Psoas muscle (tissue), 8 donors: ENCODE measurements around the gene PIK3R6. TPM values are rescaled to one million over a fixed set of nuclear protein-coding genes. Genes with fewer than 3 reads are reported as not detected.

ENCODE experiments used
- ATAC-seq, 4 donors: fragments of 200-7000 bp; cut with Tn5 transposase; one replicate each; pipeline ENCODE4 v1.9.1; 2020; ENCODE audit warnings: moderate library complexity in 3 of 4, mild to moderate bottlenecking in 2 of 4
- DNase-seq, 2 donors: peaks; one replicate each; pipeline ENCODE4 v3.0.0-alpha.2; 2020
- H3K27ac ChIP-seq: fragments of 200-600 bp; one replicate; pipeline ENCODE4 v1.8.0; 2022
- H3K27me3 ChIP-seq, 3 donors: fragments of 200-600 bp in 1 of 3; one replicate each; pipeline versions ENCODE4 v1.6.1 to v1.8.0; 2013 to 2022; ENCODE audit warnings: low read length in 2 of 3, mild to moderate bottlenecking in 2 of 3, moderate library complexity in 1 of 3; ENCODE audit not compliant: insufficient read depth in 3 of 3
- H3K36me3 ChIP-seq, 2 donors: fragments of 200-600 bp in 1 of 2; one replicate each; pipeline versions ENCODE4 v1.6.1 to v1.8.0; 2013 to 2022; ENCODE audit warnings: low read depth in 1 of 2, mild to moderate bottlenecking in 1 of 2, moderate library complexity in 1 of 2; ENCODE audit not compliant: insufficient read depth in 1 of 2
- H3K4me1 ChIP-seq: fragments of 200-600 bp; one replicate; pipeline ENCODE4 v1.8.0; 2022
- H3K4me3 ChIP-seq: fragments of 200-600 bp; one replicate; pipeline ENCODE4 v1.8.0; 2022; ENCODE audit warnings: mild to moderate bottlenecking
- H3K9me3 ChIP-seq: fragments of 200-600 bp; one replicate; pipeline ENCODE4 v1.8.0; 2022
- CTCF ChIP-seq: fragments of 200-600 bp; IDR thresholded peaks from one replicate; pipeline ENCODE4 v1.8.0; 2022; ENCODE audit warnings: antibody characterized with exemption
- WGBS, 3 donors: extraction: QIAGEN DNeasy Blood & Tissue Kit; methylation state at CpG; one replicate each; pipeline versions ENCODE4 v1.1.6 to v1.1.7; 2013; 5-methylcytosine and 5-hydroxymethylcytosine counted together
- intact Hi-C, 2 donors: fragments of 100-400 bp; cut with DNase I; formaldehyde crosslinking; loops; one replicate each; pipeline versions ENCODE4 v1.11.0 to v1.14.2; 2022
- polyA plus RNA-seq, 3 donors: library from polyadenylated mRNA; stranded (reverse); fragments of 200-250 nt; gene quantifications; one replicate each; pipeline ENCODE4 v1.2.3, GENCODE V29; 2013
- total RNA-seq, 4 donors: library from RNA; stranded (reverse); fragmentation: NEBNext Ultra II Directional in 2 of 4; extraction: Animal tissue kit (Norgen Biotek cat#: 25700) in 2 of 4; gene quantifications; one replicate each; pipeline versions ENCODE4 v1.2.1 to v1.2.4, GENCODE V29; 2021 to 2023
- donor health status: healthy with polysubstance abuse.
- donor health status: DM: no; HTN: no; CAD: no; lungs with moderate emphysema.
- donor health status: Bipolar disorder and iron deficiency.
- donor health status: healthy.
- donor health status: DM: yes; HTN: yes; CAD: no.
- donor health status: DM: no; HTN: no; CAD: no.
- donor health status: DM: no; HTN: no; CAD: no.
- donor health status: DM: yes; HTN: yes; CAD: no.

Gene PIK3R6
- total and polyA plus RNA-seq, 7 donors: 0.08 to 0.58 (median 0.32) TPM

GRCh38 chr17:8835631-8836364, 31.7 kb downstream of the PIK3R6 start:
- TF ChIP-seq CTCF: no peak
- no peak overlapping the region for H3K4me3 ChIP-seq
- H3K27me3 ChIP-seq: peaks cover 0 to 5% (median 0%) of the 10 kb centered on the region in 3 donors
- H3K36me3 ChIP-seq: no peaks in the 10 kb centered on the region
- no peak overlapping the region for H3K27ac ChIP-seq
- WGBS, 3 donors: 87 to 93% (median 89%) methylated on average over 6 of the region's 6 CpGs
- DNase-seq: no peak
- no peaks in the 10 kb centered on the region for H3K4me1 ChIP-seq
- intact Hi-C loops: no loop called here
- H3K9me3 ChIP-seq: no peaks in the 10 kb centered on the region
- no peak for ATAC-seq

GRCh38 chr17:8835106-8835505, 32.4 kb downstream of the PIK3R6 start:
- no peak for TF ChIP-seq CTCF
- Histone ChIP-seq H3K4me1 (no peaks in the 10 kb centered on the region), H3K27ac (no peak overlapping the region), H3K9me3 (no peaks in the 10 kb centered on the region), H3K36me3 (no peaks in the 10 kb centered on the region), H3K27me3 (peaks cover 0 to 5% (median 0%) of the 10 kb centered on the region in 3 donors), H3K4me3 (no peak overlapping the region)
- ATAC-seq: no peak
- intact Hi-C loops: no loop called here
- no peak for DNase-seq
- 84 to 90% (median 86%) methylated on average over 14 of the region's 14 CpGs for WGBS, 3 donors

GRCh38 chr17:8832711-8833352, 34.6 kb downstream of the PIK3R6 start:
- H3K4me3 ChIP-seq: no peak overlapping the region
- 30 to 36% (median 35%) methylated on average over 26 to 33 of the region's 33 CpGs for WGBS, 3 donors
- intact Hi-C loops: no loop called here
- no peaks in the 10 kb centered on the region for H3K9me3 ChIP-seq
- DNase-seq (no peak), ATAC-seq (no peak)
- H3K36me3 ChIP-seq: no peaks in the 10 kb centered on the region
- no peaks in the 10 kb centered on the region for H3K4me1 ChIP-seq
- TF ChIP-seq CTCF: no peak
- H3K27ac ChIP-seq: no peak overlapping the region
- H3K27me3 ChIP-seq: peaks cover 0 to 5% (median 0%) of the 10 kb centered on the region in 3 donors

GRCh38 chr17:8831234-8831849, 36.1 kb downstream of the PIK3R6 start:
- no peak for ATAC-seq

More at GRCh38 chr17:8831234-8831849, 36.1 kb downstream of the PIK3R6 start:
- Histone ChIP-seq H3K4me1 (no peaks in the 10 kb centered on the region), H3K9me3 (no peaks in the 10 kb centered on the region), H3K27me3 (peaks cover 0 to 7% (median 0%) of the 10 kb centered on the region in 3 donors), H3K4me3 (no peak overlapping the region), H3K36me3 (no peaks in the 10 kb centered on the region), H3K27ac (no peak overlapping the region)
- 63 to 77% (median 75%) methylated on average over 7 of the region's 7 CpGs for WGBS, 3 donors
- intact Hi-C loops: no loop called here
- no peak for DNase-seq
- no peak for TF ChIP-seq CTCF
